Measurements from ENCODE around the gene GJB5. TPM values are rescaled to one million over a fixed set of nuclear protein-coding genes. Genes with fewer than 3 reads are reported as not detected.

Gene GJB5
- total RNA-seq, 2 experiments from 2014 or later: not detected

DNA sequence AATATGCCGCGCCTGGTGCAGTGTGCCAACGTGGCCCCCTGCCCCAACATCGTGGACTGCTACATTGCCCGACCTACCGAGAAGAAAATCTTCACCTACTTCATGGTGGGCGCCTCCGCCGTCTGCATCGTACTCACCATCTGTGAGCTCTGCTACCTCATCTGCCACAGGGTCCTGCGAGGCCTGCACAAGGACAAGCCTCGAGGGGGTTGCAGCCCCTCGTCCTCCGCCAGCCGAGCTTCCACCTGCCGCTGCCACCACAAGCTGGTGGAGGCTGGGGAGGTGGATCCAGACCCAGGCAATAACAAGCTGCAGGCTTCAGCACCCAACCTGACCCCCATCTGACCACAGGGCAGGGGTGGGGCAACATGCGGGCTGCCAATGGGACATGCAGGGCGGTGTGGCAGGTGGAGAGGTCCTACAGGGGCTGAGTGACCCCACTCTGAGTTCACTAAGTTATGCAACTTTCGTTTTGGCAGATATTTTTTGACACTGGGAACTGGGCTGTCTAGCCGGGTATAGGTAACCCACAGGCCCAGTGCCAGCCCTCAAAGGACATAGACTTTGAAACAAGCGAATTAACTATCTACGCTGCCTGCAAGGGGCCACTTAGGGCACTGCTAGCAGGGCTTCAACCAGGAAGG, 30.5 kb downstream of the GJB5 start:
- Mint-ChIP-seq H3K4me3 (no peak overlapping the region), H3K9me3 (ENCODE audit: low read depth) (no peaks in the 10 kb centered on the region), H3K27me3 (peaks cover 23% of the 10 kb centered on the region), H3K36me3 (no peaks in the 10 kb centered on the region), H3K4me1 (peaks cover 8% of the 10 kb centered on the region), H3K27ac (no peak overlapping the region)
- CTCF ChIA-PET: interaction anchor here (1.2 to 6.7 kb wide), 2 partner anchors 67 to 81 kb away, joined by 3 to 51 read pairs; no protein-coding TSS in a partner anchor
- no peak for ATAC-seq
- peak; percentile 27 for DNase-seq

DNA sequence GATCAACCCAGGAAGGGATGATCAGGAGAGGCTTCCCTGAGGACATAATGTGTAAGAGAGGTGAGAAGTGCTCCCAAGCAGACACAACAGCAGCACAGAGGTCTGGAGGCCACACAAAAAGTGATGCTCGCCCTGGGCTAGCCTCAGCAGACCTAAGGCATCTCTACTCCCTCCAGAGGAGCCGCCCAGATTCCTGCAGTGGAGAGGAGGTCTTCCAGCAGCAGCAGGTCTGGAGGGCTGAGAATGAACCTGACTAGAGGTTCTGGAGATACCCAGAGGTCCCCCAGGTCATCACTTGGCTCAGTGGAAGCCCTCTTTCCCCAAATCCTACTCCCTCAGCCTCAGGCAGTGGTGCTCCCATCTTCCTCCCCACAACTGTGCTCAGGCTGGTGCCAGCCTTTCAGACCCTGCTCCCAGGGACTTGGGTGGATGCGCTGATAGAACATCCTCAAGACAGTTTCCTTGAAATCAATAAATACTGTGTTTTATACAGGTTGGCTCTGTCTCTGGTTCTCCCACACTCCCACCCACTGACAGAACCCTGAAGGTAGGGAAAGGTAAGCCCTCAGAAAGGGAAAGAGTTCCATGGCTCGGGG, 31.1 kb downstream of the GJB5 start:
- H3K4me3 Mint-ChIP-seq: no peak overlapping the region
- no peak overlapping the region for H3K27ac Mint-ChIP-seq
- H3K27me3 Mint-ChIP-seq: peaks cover 18% of the 10 kb centered on the region
- no peak for ATAC-seq
- peak; percentile 37 for DNase-seq
- CTCF ChIA-PET: interaction anchor here (0.8 to 6.7 kb wide), 9 partner anchors 10 to 245 kb away, joined by 3 to 51 read pairs (median 4); partner anchors contain the start of genes SMIM12 and ZMYM6
- no peaks in the 10 kb centered on the region for H3K9me3 Mint-ChIP-seq (ENCODE audit: low read depth)
- H3K36me3 Mint-ChIP-seq: no peaks in the 10 kb centered on the region
- peaks cover 6% of the 10 kb centered on the region for H3K4me1 Mint-ChIP-seq

- CTCF ChIA-PET: interaction anchor here (0.8 to 6.7 kb wide), 9 partner anchors 10 to 245 kb away, joined by 3 to 51 read pairs (median 4); partner anchors contain the start of genes SMIM12 and ZMYM6
- H3K36me3 Mint-ChIP-seq: no peaks in the 10 kb centered on the region
- no peak overlapping the region for H3K27ac Mint-ChIP-seq
- H3K4me3 Mint-ChIP-seq: no peak overlapping the region
- peaks cover 6% of the 10 kb centered on the region for H3K4me1 Mint-ChIP-seq
- peaks cover 22% of the 10 kb centered on the region for H3K27me3 Mint-ChIP-seq
- peak; percentile 85 for ATAC-seq
- no peaks in the 10 kb centered on the region for H3K9me3 Mint-ChIP-seq (ENCODE audit: low read depth)
- DNase-seq: peak; percentile 76
Measured at GRCh38 chr1:34786521-34787325, 31.9 kb downstream of the GJB5 start.

DNA sequence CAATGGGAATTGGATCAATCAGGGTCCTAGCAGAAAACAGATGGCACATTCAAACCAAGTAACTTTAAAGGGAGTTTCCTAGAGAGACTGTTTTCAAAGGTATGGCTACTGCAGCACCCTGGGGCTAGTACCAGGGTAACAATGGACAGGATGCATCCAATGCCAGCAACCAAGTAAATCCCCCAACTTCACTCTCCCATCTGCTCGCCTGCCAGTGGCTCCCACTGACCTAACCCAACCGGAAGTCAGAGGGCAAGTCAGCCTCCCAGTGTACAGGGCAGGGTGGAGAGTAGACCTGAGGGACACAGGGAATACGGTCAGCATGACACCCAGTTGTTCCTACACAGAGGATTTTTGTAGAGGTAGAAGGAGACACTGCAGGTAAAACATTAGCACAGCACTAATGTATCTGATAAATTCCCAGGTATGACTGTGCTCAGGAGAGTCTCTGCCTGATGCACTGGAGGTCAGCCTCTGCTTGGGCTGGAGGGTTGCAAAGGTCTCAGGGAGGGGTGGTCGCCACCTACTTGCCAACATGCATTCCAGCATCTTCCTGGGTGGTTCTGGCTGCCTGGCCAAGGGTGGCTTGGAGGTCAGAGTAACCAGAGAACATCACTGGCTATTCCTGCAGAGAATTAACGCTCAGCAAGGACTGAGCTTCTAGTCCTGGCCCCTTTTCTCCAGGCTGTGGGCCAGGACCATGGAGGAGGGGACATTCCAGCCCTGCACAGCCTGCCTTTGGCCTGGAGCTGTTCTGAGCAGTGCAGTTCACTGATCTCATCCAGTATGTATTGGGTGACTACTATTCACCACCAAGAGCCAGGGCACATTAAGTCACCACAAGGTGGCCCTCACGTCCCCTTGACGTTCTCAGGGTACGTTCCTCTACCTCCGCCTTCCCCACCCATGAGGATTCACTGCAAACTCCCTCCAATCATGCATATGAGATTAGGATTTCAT, 32.9 kb downstream of the GJB5 start:
- DNase-seq (peak; percentile 40), ATAC-seq (no peak)
- Mint-ChIP-seq H3K27me3 (peaks cover 22% of the 10 kb centered on the region), H3K4me1 (peaks cover 9% of the 10 kb centered on the region), H3K4me3 (no peak overlapping the region), H3K9me3 (ENCODE audit: low read depth) (no peaks in the 10 kb centered on the region), H3K27ac (no peak overlapping the region), H3K36me3 (no peaks in the 10 kb centered on the region)
- CTCF ChIA-PET: interaction anchor here (0.9 to 6.7 kb wide), 7 partner anchors 9 to 97 kb away, joined by 3 to 51 read pairs (median 4); partner anchors contain the start of gene SMIM12

GRCh38 chr1:34790985-34791384, 36.1 kb downstream of the GJB5 start:
- CTCF ChIA-PET: interaction anchor here (1.4 to 6.7 kb wide), 2 partner anchors 61 to 75 kb away, joined by 5 to 51 read pairs; no protein-coding TSS in a partner anchor
- ATAC-seq (no peak), DNase-seq (no peak)
- Mint-ChIP-seq H3K36me3 (no peaks in the 10 kb centered on the region), H3K9me3 (ENCODE audit: low read depth) (no peaks in the 10 kb centered on the region), H3K4me1 (peaks cover 9% of the 10 kb centered on the region), H3K27ac (no peak overlapping the region), H3K4me3 (no peak overlapping the region), H3K27me3 (peaks cover 21% of the 10 kb centered on the region)

DNA sequence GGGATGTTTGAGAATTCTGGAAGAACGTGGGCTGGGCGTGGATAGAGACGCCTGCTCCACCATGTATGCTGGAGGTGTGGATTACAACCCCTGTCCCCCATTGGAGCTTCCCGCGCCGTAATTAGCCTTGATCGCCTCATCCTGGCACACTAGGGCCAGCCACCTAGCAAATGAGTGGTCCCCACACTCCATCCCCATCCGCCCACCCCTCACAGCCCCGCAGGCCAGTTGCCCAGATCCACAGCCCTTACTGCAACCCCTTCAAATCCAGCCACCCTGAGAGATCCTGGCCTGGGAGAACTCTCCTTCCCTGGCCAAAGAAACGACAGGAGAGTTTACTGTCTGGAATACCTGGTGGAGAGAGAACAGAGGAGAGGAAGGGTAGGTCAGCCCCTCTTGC, 37.6 kb downstream of the GJB5 start:
- H3K27me3 Mint-ChIP-seq: peaks cover 21% of the 10 kb centered on the region
- DNase-seq (no peak), ATAC-seq (no peak)
- CTCF ChIA-PET: no interaction called here
- H3K4me3 Mint-ChIP-seq: no peak overlapping the region
- H3K36me3 Mint-ChIP-seq: no peaks in the 10 kb centered on the region
- no peak overlapping the region for H3K27ac Mint-ChIP-seq
- peaks cover 7% of the 10 kb centered on the region for H3K4me1 Mint-ChIP-seq
- no peaks in the 10 kb centered on the region for H3K9me3 Mint-ChIP-seq (ENCODE audit: low read depth)

DNA sequence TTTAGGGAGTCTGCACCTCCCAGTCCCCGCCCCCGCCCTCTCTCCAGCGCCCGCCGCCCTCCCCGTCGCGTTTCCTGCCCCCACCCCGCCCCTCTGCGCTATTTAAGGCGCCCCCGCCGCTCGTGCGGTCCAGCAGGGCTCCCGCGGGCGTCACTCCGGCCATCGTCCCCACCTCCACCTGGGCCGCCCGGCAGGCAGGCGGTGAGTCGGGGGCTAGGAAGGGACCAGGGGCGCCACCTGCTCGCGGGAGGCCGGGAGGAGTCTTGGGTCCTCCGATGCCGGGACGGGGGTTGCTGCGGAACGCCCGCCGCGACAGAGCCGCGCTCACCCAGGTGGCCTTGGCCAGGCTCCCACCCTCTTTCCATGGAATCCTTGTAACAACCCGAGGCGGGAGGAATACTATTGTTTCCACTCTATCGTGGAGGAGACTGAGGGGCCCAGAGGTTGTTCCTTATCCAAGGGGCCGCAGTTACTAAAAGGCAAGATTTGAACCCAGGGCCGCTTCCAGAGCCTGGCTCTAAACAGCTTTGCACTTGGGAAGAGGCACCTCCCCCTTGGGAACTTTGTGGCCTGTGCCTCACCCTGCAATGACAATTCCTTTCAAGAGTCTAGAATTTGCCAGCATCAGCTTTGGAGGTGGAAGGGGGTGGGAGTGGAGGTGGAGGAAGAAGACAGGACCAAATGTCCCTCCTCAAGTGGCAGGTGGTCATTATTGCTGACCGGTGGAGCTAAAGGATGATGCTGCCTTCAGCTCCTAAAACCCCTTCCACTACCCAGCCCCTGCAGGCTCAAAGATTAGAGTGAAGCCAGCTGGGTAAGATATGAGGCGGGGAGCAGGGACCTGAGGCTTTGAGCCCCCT, 38.3 kb downstream of the GJB5 start, which contains the start of gene GJA4:
Gene GJA4, plus strand, starts transcription at position 132 of the 860 bp plus-strand sequence. CDS start 1,215 bp downstream, outside the sequence.
- DNase-seq (no peak), ATAC-seq (no peak)
- peaks cover 21% of the 10 kb centered on the region for H3K27me3 Mint-ChIP-seq
- peaks cover 7% of the 10 kb centered on the region for H3K4me1 Mint-ChIP-seq
- H3K9me3 Mint-ChIP-seq (ENCODE audit: low read depth): no peaks in the 10 kb centered on the region
- H3K4me3 Mint-ChIP-seq: no peak within 1 kb of the TSS
- no peak within 1 kb of the TSS for H3K27ac Mint-ChIP-seq
- CTCF ChIA-PET: no interaction called here
- no peaks in the 10 kb centered on the region for H3K36me3 Mint-ChIP-seq

DNA sequence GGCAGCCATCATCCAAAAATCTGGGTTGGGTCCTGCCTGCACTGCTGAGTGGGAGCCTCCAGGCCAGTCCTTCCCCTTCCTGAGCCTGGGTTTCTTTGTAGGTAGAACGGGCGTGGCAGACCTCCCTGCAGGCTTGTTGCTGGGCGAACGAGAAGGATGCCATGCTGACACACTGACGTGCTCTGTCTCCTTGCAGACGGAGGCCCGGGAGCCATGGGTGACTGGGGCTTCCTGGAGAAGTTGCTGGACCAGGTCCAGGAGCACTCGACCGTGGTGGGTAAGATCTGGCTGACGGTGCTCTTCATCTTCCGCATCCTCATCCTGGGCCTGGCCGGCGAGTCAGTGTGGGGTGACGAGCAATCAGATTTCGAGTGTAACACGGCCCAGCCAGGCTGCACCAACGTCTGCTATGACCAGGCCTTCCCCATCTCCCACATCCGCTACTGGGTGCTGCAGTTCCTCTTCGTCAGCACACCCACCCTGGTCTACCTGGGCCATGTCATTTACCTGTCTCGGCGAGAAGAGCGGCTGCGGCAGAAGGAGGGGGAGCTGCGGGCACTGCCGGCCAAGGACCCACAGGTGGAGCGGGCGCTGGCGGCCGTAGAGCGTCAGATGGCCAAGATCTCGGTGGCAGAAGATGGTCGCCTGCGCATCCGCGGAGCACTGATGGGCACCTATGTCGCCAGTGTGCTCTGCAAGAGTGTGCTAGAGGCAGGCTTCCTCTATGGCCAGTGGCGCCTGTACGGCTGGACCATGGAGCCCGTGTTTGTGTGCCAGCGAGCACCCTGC, 39.3 kb downstream of the GJB5 start:
- Mint-ChIP-seq H3K27ac (no peak overlapping the region), H3K27me3 (peaks cover 21% of the 10 kb centered on the region), H3K4me1 (peaks cover 7% of the 10 kb centered on the region), H3K9me3 (ENCODE audit: low read depth) (no peaks in the 10 kb centered on the region), H3K36me3 (no peaks in the 10 kb centered on the region), H3K4me3 (no peak overlapping the region)
- CTCF ChIA-PET: no interaction called here
- ATAC-seq (no peak), DNase-seq (no peak)

DNA sequence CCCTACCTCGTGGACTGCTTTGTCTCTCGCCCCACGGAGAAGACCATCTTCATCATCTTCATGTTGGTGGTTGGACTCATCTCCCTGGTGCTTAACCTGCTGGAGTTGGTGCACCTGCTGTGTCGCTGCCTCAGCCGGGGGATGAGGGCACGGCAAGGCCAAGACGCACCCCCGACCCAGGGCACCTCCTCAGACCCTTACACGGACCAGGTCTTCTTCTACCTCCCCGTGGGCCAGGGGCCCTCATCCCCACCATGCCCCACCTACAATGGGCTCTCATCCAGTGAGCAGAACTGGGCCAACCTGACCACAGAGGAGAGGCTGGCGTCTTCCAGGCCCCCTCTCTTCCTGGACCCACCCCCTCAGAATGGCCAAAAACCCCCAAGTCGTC, 39.9 kb downstream of the GJB5 start:
- Mint-ChIP-seq H3K4me1 (peaks cover 7% of the 10 kb centered on the region), H3K4me3 (no peak overlapping the region), H3K36me3 (no peaks in the 10 kb centered on the region), H3K27me3 (peaks cover 21% of the 10 kb centered on the region), H3K27ac (no peak overlapping the region), H3K9me3 (ENCODE audit: low read depth) (no peaks in the 10 kb centered on the region)
- CTCF ChIA-PET: no interaction called here
- ATAC-seq (no peak), DNase-seq (no peak)

GRCh38 chr1:34795916-34796315, 41.1 kb downstream of the GJB5 start:
- ATAC-seq: no peak
- Mint-ChIP-seq H3K27me3 (peaks cover 21% of the 10 kb centered on the region), H3K36me3 (no peaks in the 10 kb centered on the region), H3K27ac (no peak overlapping the region), H3K9me3 (ENCODE audit: low read depth) (no peaks in the 10 kb centered on the region), H3K4me3 (no peak overlapping the region), H3K4me1 (peaks cover 6% of the 10 kb centered on the region)
- CTCF ChIA-PET: interaction anchor here (1.6 kb wide), 1 partner anchor 57 kb away, joined by 7 read pairs; no protein-coding TSS in a partner anchor
- DNase-seq: no peak

DNA sequence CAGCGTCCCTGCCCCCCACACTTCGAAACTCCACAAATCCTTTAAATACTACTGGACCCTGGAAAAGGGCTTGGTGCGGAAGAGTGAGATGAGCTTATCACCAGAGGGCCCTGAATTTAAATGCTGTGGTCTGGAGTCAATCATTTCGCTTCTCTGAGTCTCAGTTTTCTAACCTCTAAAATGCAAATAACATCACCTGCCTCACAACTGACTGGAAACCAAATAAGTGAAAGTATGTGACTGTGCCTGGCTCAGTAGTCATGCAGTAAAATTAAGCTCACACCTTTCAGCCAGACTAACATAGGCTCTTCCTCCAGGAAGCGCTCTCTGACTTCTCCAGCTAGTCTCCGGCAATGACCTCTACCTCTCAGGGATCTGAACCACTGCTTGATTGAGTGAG, 42.1 kb downstream of the GJB5 start:
- no peak overlapping the region for H3K27ac Mint-ChIP-seq
- peaks cover 14% of the 10 kb centered on the region for H3K27me3 Mint-ChIP-seq
- no peak overlapping the region for H3K4me3 Mint-ChIP-seq
- H3K9me3 Mint-ChIP-seq (ENCODE audit: low read depth): no peaks in the 10 kb centered on the region
- H3K36me3 Mint-ChIP-seq: no peaks in the 10 kb centered on the region
- CTCF ChIA-PET: interaction anchor here (1.3 to 1.6 kb wide), 3 partner anchors 8 to 56 kb away, joined by 3 to 7 read pairs (median 5); no protein-coding TSS in a partner anchor
- DNase-seq (no peak), ATAC-seq (no peak)
- H3K4me1 Mint-ChIP-seq: peaks cover 6% of the 10 kb centered on the region
